MM.1S (cell line): ENCODE measurements around the gene INTS6L.

Source experiments
- DNase-seq: peaks from one replicate; pipeline ENCODE4 v3.0.0-alpha.2; 2015
- H2AFZ ChIP-seq: fragments of 300-600 bp; sonication (generic); 2 replicates; pipeline ENCODE4 v1.6.0; 2016; ENCODE audit warnings: antibody characterized with exemption, low read length
- H3F3A ChIP-seq: fragments of 300-600 bp; sonication (generic); 2 replicates; pipeline ENCODE4 v1.6.1; 2016; ENCODE audit warnings: mild to moderate bottlenecking, antibody characterized with exemption, low read length, moderate library complexity, mixed read lengths; ENCODE audit not compliant: insufficient read depth
- H3K27ac ChIP-seq: fragments of 300-600 bp; sonication (generic); 2 replicates; pipeline ENCODE4 v1.5.1; 2016; ENCODE audit warnings: mild to moderate bottlenecking, low read length
- H3K27me3 ChIP-seq: fragments of 300-600 bp; sonication (generic); replicated peaks from 2 replicates; pipeline ENCODE4 v1.6.0; 2016; ENCODE audit warnings: low read length; ENCODE audit not compliant: insufficient read depth
- H3K36me3 ChIP-seq: fragments of 300-600 bp; sonication (generic); replicated peaks from 2 replicates; pipeline ENCODE4 v1.6.1; 2016; ENCODE audit warnings: mild to moderate bottlenecking, low read length, mixed read lengths; ENCODE audit not compliant: insufficient read depth
- H3K4me1 ChIP-seq: fragments of 300-600 bp; sonication (generic); 2 replicates; pipeline ENCODE4 v1.6.1; 2016; ENCODE audit warnings: low read length, mixed read lengths
- H3K4me2 ChIP-seq: fragments of 300-600 bp; sonication (generic); 2 replicates; pipeline ENCODE4 v1.6.0; 2016; ENCODE audit warnings: low read depth, low read length
- H3K4me3 ChIP-seq: fragments of 300-600 bp; sonication (generic); 2 replicates; pipeline ENCODE4 v1.5.1; 2016; ENCODE audit warnings: low read length, mixed read lengths
- H3K79me2 ChIP-seq: fragments of 300-600 bp; sonication (generic); 2 replicates; pipeline ENCODE4 v1.6.1; 2016; ENCODE audit warnings: mixed run types, low read length, mixed read lengths
- H3K9ac ChIP-seq: fragments of 300-600 bp; sonication (generic); 2 replicates; pipeline ENCODE4 v1.6.1; 2016; ENCODE audit warnings: low read length, mixed read lengths
- H3K9me2 ChIP-seq: fragments of 300-600 bp; sonication (generic); replicated peaks from 2 replicates; pipeline ENCODE4 v1.6.1; 2016; ENCODE audit warnings: mild to moderate bottlenecking, low read length, mixed read lengths; ENCODE audit not compliant: insufficient read depth
- H3K9me3 ChIP-seq: fragments of 300-600 bp; sonication (generic); replicated peaks from 2 replicates; pipeline ENCODE4 v1.6.1; 2016; ENCODE audit warnings: mild to moderate bottlenecking, low read length, mixed read lengths; ENCODE audit not compliant: insufficient read depth
- H4K20me1 ChIP-seq: fragments of 300-600 bp; sonication (generic); 2 replicates; pipeline ENCODE4 v1.6.1; 2016; ENCODE audit warnings: mild to moderate bottlenecking, low read length, moderate library complexity, mixed read lengths; ENCODE audit not compliant: insufficient read depth
- CTCF ChIP-seq: fragments of 300-600 bp; sonication (generic); IDR thresholded peaks from 2 replicates; pipeline ENCODE4 v1.5.1; 2016; ENCODE audit warnings: antibody characterized with exemption, low read length, mixed read lengths
- EZH2 ChIP-seq: fragments of 300-600 bp; sonication (generic); optimal IDR thresholded peaks from 2 replicates; pipeline ENCODE3; 2017; ENCODE audit warnings: low read depth, mild to moderate bottlenecking, antibody characterized with exemption, low read length, mixed read lengths
- EZH2phosphoT487 ChIP-seq: fragments of 300-600 bp; sonication (generic); IDR thresholded peaks from 2 replicates; pipeline ENCODE4 v1.6.1; 2018; ENCODE audit warnings: antibody characterized with exemption, low read length

Gene INTS6L

GRCh38 chrX:135522132-135522530 lies 1.7 kb downstream of the INTS6L start:
- Histone ChIP-seq H3K4me3 (peak overlapping the region; percentile 58), H3K36me3 (no peaks in the 10 kb centered on the region), H3K4me2 (peak overlapping the region; percentile 67), H3K27ac (peak overlapping the region; percentile 37; the same call in 1 of the 2 replicates), H3K27me3 (no peaks in the 10 kb centered on the region), H3K79me2 (peaks cover 4% of the 10 kb centered on the region; the same call in 1 of the 2 replicates), H4K20me1 (no peaks in the 10 kb centered on the region), H3F3A (peaks cover 8% of the 10 kb centered on the region), H2AFZ (peak overlapping the region; percentile 39), H3K9me2 (no peaks in the 10 kb centered on the region), H3K9ac (peak overlapping the region; percentile 28; the same call in 1 of the 2 replicates), H3K4me1 (no peaks in the 10 kb centered on the region), H3K9me3 (no peaks in the 10 kb centered on the region)
- TF ChIP-seq CTCF, result no peak
- no peak for TF ChIP-seq EZH2phosphoT487
- no peak for TF ChIP-seq EZH2
- DNase-seq, result no peak

- no peak for DNase-seq
- H3F3A ChIP-seq, result peaks cover 8% of the 10 kb centered on the region
- TF ChIP-seq CTCF, result no peak
- TF ChIP-seq EZH2, result no peak
- no peak for TF ChIP-seq EZH2phosphoT487
- no peaks in the 10 kb centered on the region for H3K27me3 ChIP-seq
- no peaks in the 10 kb centered on the region for H3K9me2 ChIP-seq
- no peaks in the 10 kb centered on the region for H3K9me3 ChIP-seq
- H3K36me3 ChIP-seq, result no peaks in the 10 kb centered on the region
- no peaks in the 10 kb centered on the region for H4K20me1 ChIP-seq
- H3K27ac ChIP-seq, result no peak overlapping the region
- H3K4me3 ChIP-seq, result no peak overlapping the region
- H3K9ac ChIP-seq, result no peak overlapping the region
- no peaks in the 10 kb centered on the region for H3K4me1 ChIP-seq
- H3K79me2 ChIP-seq, result peaks cover 8% of the 10 kb centered on the region
- H3K4me2 ChIP-seq, result no peak overlapping the region
- no peak overlapping the region for H2AFZ ChIP-seq
Measured at GRCh38 chrX:135522878-135523693, 2.6 kb downstream of the INTS6L start.

- no peak for DNase-seq
- TF ChIP-seq CTCF (no peak), EZH2phosphoT487 (no peak), EZH2 (no peak)
- H3K79me2 ChIP-seq, result peaks cover 15% of the 10 kb centered on the region
- H3K4me3 ChIP-seq, result no peak overlapping the region
- H3K4me1 ChIP-seq, result no peaks in the 10 kb centered on the region
- H3K27ac ChIP-seq, result no peak overlapping the region
- no peaks in the 10 kb centered on the region for H3K27me3 ChIP-seq
- no peaks in the 10 kb centered on the region for H3F3A ChIP-seq
- no peaks in the 10 kb centered on the region for H4K20me1 ChIP-seq
- H3K9me2 ChIP-seq, result no peaks in the 10 kb centered on the region
- no peaks in the 10 kb centered on the region for H3K9me3 ChIP-seq
- H3K9ac ChIP-seq, result no peak overlapping the region
- no peak overlapping the region for H2AFZ ChIP-seq
- no peaks in the 10 kb centered on the region for H3K36me3 ChIP-seq
- H3K4me2 ChIP-seq, result no peak overlapping the region
Measured at GRCh38 chrX:135528254-135528653, 7.8 kb downstream of the INTS6L start.
